ENCODE data around the gene TMEFF2.

Gene TMEFF2

DNA sequence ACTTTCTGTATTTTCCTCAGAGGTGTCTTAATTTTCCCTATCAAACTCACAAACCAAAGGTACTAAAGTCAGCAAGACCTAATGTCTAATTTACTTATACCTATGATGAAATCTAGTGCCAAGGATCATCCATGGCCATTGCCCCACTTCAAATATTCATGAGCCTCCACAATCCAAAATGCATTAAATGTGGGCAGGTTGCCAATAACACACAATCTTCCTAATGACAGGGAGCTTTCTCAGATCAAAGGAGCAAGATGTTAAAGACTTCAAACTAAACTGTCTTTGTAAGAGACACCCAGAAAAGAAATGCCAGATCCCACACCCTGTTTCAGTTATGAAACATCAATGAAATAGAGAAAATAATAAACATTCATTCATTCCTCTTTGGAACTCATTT is 143.2 kb downstream of the TMEFF2 start:
- no peak overlapping the region for H3K4me3 ChIP-seq (ENCODE audit: low read depth, low read length)
- TF ChIP-seq CTCF (IDR thresholded peaks at IDR 0.05; ENCODE audit: borderline replicate concordance, insufficient read depth, low read depth, low read length): no peak

GRCh38 chr2:192049362-192049761 is 145.4 kb downstream of the TMEFF2 start:
- no peak for TF ChIP-seq CTCF (IDR thresholded peaks at IDR 0.05; ENCODE audit: borderline replicate concordance, insufficient read depth, low read depth, low read length)
- no peak overlapping the region for H3K4me3 ChIP-seq (ENCODE audit: low read depth, low read length)

GRCh38 chr2:192047315-192048107 is 147.2 kb downstream of the TMEFF2 start:
- no peak for TF ChIP-seq CTCF (IDR thresholded peaks at IDR 0.05; ENCODE audit: borderline replicate concordance, insufficient read depth, low read depth, low read length)
- H3K4me3 ChIP-seq (ENCODE audit: low read depth, low read length): no peak overlapping the region

- TF ChIP-seq CTCF (IDR thresholded peaks at IDR 0.05; ENCODE audit: borderline replicate concordance, insufficient read depth, low read depth, low read length): no peak
- H3K4me3 ChIP-seq (ENCODE audit: low read depth, low read length): no peak overlapping the region
These were observed 150.2 kb downstream of the TMEFF2 start for GRCh38 chr2:192044496-192044895.

- no peak overlapping the region for H3K4me3 ChIP-seq (ENCODE audit: low read depth, low read length)
- no peak for TF ChIP-seq CTCF (IDR thresholded peaks at IDR 0.05; ENCODE audit: borderline replicate concordance, insufficient read depth, low read depth, low read length)
These were observed 151.4 kb downstream of the TMEFF2 start for GRCh38 chr2:192043216-192043870.

DNA sequence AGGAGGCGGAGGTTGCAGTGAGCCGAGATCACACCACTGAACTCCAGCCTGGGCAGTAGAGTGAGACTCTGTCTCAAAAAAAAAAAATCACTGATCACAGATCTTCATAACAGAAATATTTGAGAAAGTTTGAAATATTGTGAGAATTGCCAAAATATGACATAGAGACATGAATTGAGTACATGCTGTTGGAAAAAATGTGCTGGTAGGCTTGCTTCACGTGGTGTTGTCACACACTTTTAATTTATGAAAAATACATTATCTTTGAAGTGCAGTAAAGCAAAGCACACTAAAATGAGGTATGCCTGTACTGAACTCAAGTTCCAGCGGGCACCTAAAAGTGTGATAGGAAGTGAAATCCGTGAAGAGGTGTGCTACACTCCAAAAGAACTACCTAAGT is 152.6 kb downstream of the TMEFF2 start:
- TF ChIP-seq CTCF (IDR thresholded peaks at IDR 0.05; ENCODE audit: borderline replicate concordance, insufficient read depth, low read depth, low read length): no peak
- H3K4me3 ChIP-seq (ENCODE audit: low read depth, low read length): no peak overlapping the region

DNA sequence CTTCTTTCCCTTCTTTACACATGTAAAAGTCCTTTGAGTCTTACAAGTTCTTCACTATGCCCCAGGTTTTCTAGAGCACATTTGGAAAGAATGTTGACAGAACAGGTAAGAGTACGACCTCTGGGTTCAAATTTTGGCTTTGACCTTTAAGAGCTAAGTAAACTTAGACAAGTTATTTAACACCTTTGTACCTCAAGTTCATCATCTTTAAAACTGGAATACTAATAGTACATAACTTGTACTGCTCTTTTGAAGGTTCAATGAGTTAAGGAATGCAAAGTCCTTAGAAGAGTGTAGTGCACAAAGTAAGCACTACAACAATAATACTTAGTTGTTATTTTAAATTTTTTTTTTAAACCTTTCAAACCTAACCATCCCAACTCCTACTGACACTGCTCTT is 156.6 kb downstream of the TMEFF2 start:
- no peak for TF ChIP-seq CTCF (IDR thresholded peaks at IDR 0.05; ENCODE audit: borderline replicate concordance, insufficient read depth, low read depth, low read length)
- no peak overlapping the region for H3K4me3 ChIP-seq (ENCODE audit: low read depth, low read length)
